Endothelial cell of umbilical vein (primary cell): ENCODE results near the gene SIRT5.

ENCODE experiments used
- POLR2A ChIP-seq: IDR thresholded peaks from 2 replicates; pipeline ENCODE4 v1.6.1; 2012; ENCODE audit warnings: low read depth, mild to moderate bottlenecking, control low read depth, low read length
- POLR2AphosphoS5 ChIP-seq: IDR thresholded peaks from 2 replicates; pipeline ENCODE4 v1.6.1; 2012; ENCODE audit warnings: low read depth, mild to moderate bottlenecking, control low read depth, low read length, moderate library complexity; ENCODE audit not compliant: insufficient read depth
- TF ChIP-seq, protein P1 (sequence below), 2 donors: IDR thresholded peaks; 1 replicate in 1 of 2; 2 replicates in 1 of 2; pipeline ENCODE4 v1.5.1; 2011; ENCODE audit warnings: low read length in 2 of 2, mild to moderate bottlenecking in 2 of 2, moderate library complexity in 2 of 2, control low read depth in 1 of 2, inconsistent platforms in 1 of 2, low read depth in 1 of 2; ENCODE audit not compliant: insufficient read depth in 1 of 2; ENCODE audit errors: extremely low read depth in 1 of 2

DNA sequence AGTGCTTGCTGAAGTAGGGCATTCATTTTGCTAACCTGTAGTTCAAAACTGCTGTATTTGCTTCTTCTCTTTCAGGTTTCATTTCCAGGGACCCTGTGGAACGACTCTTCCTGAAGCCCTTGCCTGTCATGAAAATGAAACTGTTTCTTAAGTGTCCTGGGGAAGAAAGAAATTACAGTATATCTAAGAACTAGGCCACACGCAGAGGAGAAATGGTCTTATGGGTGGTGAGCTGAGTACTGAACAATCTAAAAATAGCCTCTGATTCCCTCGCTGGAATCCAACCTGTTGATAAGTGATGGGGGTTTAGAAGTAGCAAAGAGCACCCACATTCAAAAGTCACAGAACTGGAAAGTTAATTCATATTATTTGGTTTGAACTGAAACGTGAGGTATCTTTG lies 37.3 kb downstream of the SIRT5 start:
- TF ChIP-seq, protein P1, sequence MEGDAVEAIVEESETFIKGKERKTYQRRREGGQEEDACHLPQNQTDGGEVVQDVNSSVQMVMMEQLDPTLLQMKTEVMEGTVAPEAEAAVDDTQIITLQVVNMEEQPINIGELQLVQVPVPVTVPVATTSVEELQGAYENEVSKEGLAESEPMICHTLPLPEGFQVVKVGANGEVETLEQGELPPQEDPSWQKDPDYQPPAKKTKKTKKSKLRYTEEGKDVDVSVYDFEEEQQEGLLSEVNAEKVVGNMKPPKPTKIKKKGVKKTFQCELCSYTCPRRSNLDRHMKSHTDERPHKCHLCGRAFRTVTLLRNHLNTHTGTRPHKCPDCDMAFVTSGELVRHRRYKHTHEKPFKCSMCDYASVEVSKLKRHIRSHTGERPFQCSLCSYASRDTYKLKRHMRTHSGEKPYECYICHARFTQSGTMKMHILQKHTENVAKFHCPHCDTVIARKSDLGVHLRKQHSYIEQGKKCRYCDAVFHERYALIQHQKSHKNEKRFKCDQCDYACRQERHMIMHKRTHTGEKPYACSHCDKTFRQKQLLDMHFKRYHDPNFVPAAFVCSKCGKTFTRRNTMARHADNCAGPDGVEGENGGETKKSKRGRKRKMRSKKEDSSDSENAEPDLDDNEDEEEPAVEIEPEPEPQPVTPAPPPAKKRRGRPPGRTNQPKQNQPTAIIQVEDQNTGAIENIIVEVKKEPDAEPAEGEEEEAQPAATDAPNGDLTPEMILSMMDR (IDR thresholded peaks at IDR 0.05; ENCODE audit: extremely low read depth in 1 of 2, insufficient read depth in 1 of 2, low read depth in 1 of 2, low read length in 2 of 2) = no peak
- no peak for TF ChIP-seq POLR2AphosphoS5
- TF ChIP-seq POLR2A = no peak
